HepG2 (cell line): ENCODE results near the gene NCKAP1. TPM values are rescaled to one million over a fixed set of nuclear protein-coding genes. Genes with fewer than 3 reads are reported as not detected.

Source experiments
- AKAP8 ChIP-seq: sonication (generic); formaldehyde crosslinking; IDR thresholded peaks from 2 replicates; pipeline ENCODE4 v1.5.1; 2020; ENCODE audit warnings: mild to moderate bottlenecking, missing genetic modification reagents
- CEBPB ChIP-seq: IDR thresholded peaks from 2 replicates; pipeline ENCODE4 v1.6.1; 2011; ENCODE audit warnings: low read depth, low read length, improper control_type of control experiment, borderline replicate concordance
- HNRNPK ChIP-seq: fragments of 200-400 bp; formaldehyde crosslinking; IDR thresholded peaks from 2 replicates; pipeline ENCODE4 v1.6.1; 2018; ENCODE audit warnings: low read length, low read depth, moderate library complexity, mild to moderate bottlenecking; ENCODE audit not compliant: poor library complexity, severe bottlenecking
- MLLT10 ChIP-seq: sonication (generic); formaldehyde crosslinking; IDR thresholded peaks from 2 replicates; pipeline ENCODE4 v1.4.0; 2020; ENCODE audit warnings: missing genetic modification reagents
- SCMH1 ChIP-seq: sonication (generic); formaldehyde crosslinking; IDR thresholded peaks from 2 replicates; pipeline ENCODE4 v1.9.0; 2021; ENCODE audit warnings: missing genetic modification reagents, mild to moderate bottlenecking, borderline replicate concordance
- SMARCE1 ChIP-seq: fragments of 450-650 bp; IDR thresholded peaks from 2 replicates; pipeline ENCODE4 v1.6.1; 2017; ENCODE audit warnings: borderline replicate concordance
- SMYD3 ChIP-seq: sonication (generic); formaldehyde crosslinking; IDR thresholded peaks from 2 replicates; pipeline ENCODE4 v1.8.1; 2023; ENCODE audit warnings: mild to moderate bottlenecking, missing genetic modification reagents
- U2AF2 ChIP-seq: fragments of 200-400 bp; formaldehyde crosslinking; IDR thresholded peaks from 2 replicates; pipeline ENCODE4 v1.6.1; 2017; ENCODE audit warnings: low read depth, mild to moderate bottlenecking, low read length
- ZBTB44 ChIP-seq: sonication (generic); formaldehyde crosslinking; IDR thresholded peaks from 2 replicates; pipeline ENCODE4 v1.4.0; 2020; ENCODE audit warnings: missing genetic modification reagents
- ZFAT ChIP-seq: sonication (generic); formaldehyde crosslinking; conservative IDR thresholded peaks from 2 replicates; pipeline ENCODE4 v1.8.1; 2023; ENCODE audit warnings: missing genetic modification reagents, inconsistent platforms
- ZNF234 ChIP-seq: sonication (generic); formaldehyde crosslinking; conservative IDR thresholded peaks from 2 replicates; pipeline ENCODE4 v1.5.1; 2020; ENCODE audit warnings: mild to moderate bottlenecking, missing genetic modification reagents
- ZNF24 ChIP-seq: fragments of 450-650 bp; IDR thresholded peaks from 2 replicates; pipeline ENCODE4 v1.6.1; 2017; ENCODE audit warnings: antibody characterized with exemption, mild to moderate bottlenecking
- ZNF264 ChIP-seq: sonication (generic); formaldehyde crosslinking; IDR thresholded peaks from 2 replicates; pipeline ENCODE4 v1.4.0; 2020; ENCODE audit warnings: missing genetic modification reagents
- ZNF577 ChIP-seq: sonication (generic); formaldehyde crosslinking; IDR thresholded peaks from 2 replicates; pipeline ENCODE4 v1.4.0; 2020; ENCODE audit warnings: mild to moderate bottlenecking, low read depth, missing genetic modification reagents, borderline replicate concordance
- ZNF589 ChIP-seq: sonication (generic); formaldehyde crosslinking; conservative IDR thresholded peaks from 2 replicates; pipeline ENCODE4 v1.8.0; 2022; ENCODE audit warnings: mild to moderate bottlenecking, moderate library complexity, missing genetic modification reagents
- polyA plus RNA-seq, 8 experiments: library from polyadenylated mRNA; depleted of rRNA in 3 of 8; stranded (reverse) in 7 of 8; unstranded in 1 of 8; fragments of >200 nt; fragmentation: Illumina TruSeq in 4 of 8; extraction: Trizol in 4 of 8; gene quantifications; 2 replicates each; pipeline versions ENCODE4 v1.2.1 to v1.2.3, GENCODE V29; 2011 to 2016; ENCODE audit warnings: low read depth in 4 of 8, missing spikeins in 1 of 8, mixed read lengths in 1 of 8; ENCODE audit not compliant: insufficient read depth in 1 of 8
- total RNA-seq, 5 experiments: library from RNA; depleted of rRNA; stranded (reverse); fragments of >200 nt; fragmentation: Illumina TruSeq; extraction: Trizol; gene quantifications; 2 replicates each; pipeline ENCODE4 v1.2.3, GENCODE V29; 2016; ENCODE audit warnings: low read depth in 1 of 5
- TF ChIP-seq, protein P1 (sequence below): sonication (generic); formaldehyde crosslinking; IDR thresholded peaks from 2 replicates; pipeline ENCODE4 v1.5.0; 2020; ENCODE audit warnings: mild to moderate bottlenecking, missing genetic modification reagents
- TF ChIP-seq, protein P2 (sequence below): sonication (generic); formaldehyde crosslinking; conservative IDR thresholded peaks from 2 replicates; pipeline ENCODE4 v1.4.0; 2020; ENCODE audit warnings: missing genetic modification reagents
- TF ChIP-seq, protein P3 (sequence below): sonication (generic); formaldehyde crosslinking; IDR thresholded peaks from 2 replicates; pipeline ENCODE4; 2020; ENCODE audit warnings: missing genetic modification reagents, mild to moderate bottlenecking, borderline replicate concordance

Gene NCKAP1
- total and polyA plus RNA-seq, 2 of the 13 experiments (the other 11 are each of a cell fraction or from before 2014, with no cell fraction given) = 72.1 to 96.3 TPM

GRCh38 chr2:183038341-183039300, at the start of gene NCKAP1 (continued):
- TF ChIP-seq ZFAT (peak; percentile 86; the same call in 1 of the 2 replicates), U2AF2 (no peak), ZNF234 (CRISPR knock-in tag) (no peak), ZNF24 (peak; percentile 19; the same call in 1 of the 2 replicates), AKAP8 (no peak), ZBTB44 (no peak), ZNF577 (CRISPR knock-in tag) (no peak), SMYD3 (CRISPR knock-in tag) (peak; percentile 32; the same call in 1 of the 2 replicates), ZNF264 (CRISPR knock-in tag) (peak; percentile 53; the same call in 1 of the 2 replicates), HNRNPK (peak; percentile 70), SCMH1 (CRISPR knock-in tag) (no peak), CEBPB (no peak), ZNF589 (CRISPR knock-in tag) (no peak), SMARCE1 (no peak), MLLT10 (CRISPR knock-in tag) (no peak)
- TF ChIP-seq, protein P1, sequence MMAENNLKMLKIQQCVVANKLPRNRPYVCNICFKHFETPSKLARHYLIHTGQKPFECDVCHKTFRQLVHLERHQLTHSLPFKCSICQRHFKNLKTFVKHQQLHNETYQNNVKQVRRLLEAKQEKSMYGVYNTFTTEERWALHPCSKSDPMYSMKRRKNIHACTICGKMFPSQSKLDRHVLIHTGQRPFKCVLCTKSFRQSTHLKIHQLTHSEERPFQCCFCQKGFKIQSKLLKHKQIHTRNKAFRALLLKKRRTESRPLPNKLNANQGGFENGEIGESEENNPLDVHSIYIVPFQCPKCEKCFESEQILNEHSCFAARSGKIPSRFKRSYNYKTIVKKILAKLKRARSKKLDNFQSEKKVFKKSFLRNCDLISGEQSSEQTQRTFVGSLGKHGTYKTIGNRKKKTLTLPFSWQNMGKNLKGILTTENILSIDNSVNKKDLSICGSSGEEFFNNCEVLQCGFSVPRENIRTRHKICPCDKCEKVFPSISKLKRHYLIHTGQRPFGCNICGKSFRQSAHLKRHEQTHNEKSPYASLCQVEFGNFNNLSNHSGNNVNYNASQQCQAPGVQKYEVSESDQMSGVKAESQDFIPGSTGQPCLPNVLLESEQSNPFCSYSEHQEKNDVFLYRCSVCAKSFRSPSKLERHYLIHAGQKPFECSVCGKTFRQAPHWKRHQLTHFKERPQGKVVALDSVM = no peak
- TF ChIP-seq, protein P2, sequence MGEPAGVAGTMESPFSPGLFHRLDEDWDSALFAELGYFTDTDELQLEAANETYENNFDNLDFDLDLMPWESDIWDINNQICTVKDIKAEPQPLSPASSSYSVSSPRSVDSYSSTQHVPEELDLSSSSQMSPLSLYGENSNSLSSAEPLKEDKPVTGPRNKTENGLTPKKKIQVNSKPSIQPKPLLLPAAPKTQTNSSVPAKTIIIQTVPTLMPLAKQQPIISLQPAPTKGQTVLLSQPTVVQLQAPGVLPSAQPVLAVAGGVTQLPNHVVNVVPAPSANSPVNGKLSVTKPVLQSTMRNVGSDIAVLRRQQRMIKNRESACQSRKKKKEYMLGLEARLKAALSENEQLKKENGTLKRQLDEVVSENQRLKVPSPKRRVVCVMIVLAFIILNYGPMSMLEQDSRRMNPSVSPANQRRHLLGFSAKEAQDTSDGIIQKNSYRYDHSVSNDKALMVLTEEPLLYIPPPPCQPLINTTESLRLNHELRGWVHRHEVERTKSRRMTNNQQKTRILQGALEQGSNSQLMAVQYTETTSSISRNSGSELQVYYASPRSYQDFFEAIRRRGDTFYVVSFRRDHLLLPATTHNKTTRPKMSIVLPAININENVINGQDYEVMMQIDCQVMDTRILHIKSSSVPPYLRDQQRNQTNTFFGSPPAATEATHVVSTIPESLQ (CRISPR knock-in tag) = no peak
- TF ChIP-seq, protein P3, sequence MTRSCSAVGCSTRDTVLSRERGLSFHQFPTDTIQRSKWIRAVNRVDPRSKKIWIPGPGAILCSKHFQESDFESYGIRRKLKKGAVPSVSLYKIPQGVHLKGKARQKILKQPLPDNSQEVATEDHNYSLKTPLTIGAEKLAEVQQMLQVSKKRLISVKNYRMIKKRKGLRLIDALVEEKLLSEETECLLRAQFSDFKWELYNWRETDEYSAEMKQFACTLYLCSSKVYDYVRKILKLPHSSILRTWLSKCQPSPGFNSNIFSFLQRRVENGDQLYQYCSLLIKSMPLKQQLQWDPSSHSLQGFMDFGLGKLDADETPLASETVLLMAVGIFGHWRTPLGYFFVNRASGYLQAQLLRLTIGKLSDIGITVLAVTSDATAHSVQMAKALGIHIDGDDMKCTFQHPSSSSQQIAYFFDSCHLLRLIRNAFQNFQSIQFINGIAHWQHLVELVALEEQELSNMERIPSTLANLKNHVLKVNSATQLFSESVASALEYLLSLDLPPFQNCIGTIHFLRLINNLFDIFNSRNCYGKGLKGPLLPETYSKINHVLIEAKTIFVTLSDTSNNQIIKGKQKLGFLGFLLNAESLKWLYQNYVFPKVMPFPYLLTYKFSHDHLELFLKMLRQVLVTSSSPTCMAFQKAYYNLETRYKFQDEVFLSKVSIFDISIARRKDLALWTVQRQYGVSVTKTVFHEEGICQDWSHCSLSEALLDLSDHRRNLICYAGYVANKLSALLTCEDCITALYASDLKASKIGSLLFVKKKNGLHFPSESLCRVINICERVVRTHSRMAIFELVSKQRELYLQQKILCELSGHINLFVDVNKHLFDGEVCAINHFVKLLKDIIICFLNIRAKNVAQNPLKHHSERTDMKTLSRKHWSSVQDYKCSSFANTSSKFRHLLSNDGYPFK (CRISPR knock-in tag) = no peak
